SK-N-SH (cell line): ENCODE results near the gene SOWAHA.

ENCODE experiments used
- CTCF ChIP-seq: fragments of 200-600 bp; sonication (generic); IDR thresholded peaks from 2 replicates; pipeline ENCODE4 v1.6.1; 2017; ENCODE audit warnings: antibody characterized with exemption, mild to moderate bottlenecking, moderate library complexity
- EZH2phosphoT487 ChIP-seq: fragments of 200-600 bp; sonication (generic); IDR thresholded peaks from 2 replicates; pipeline ENCODE4 v1.6.1; 2017; ENCODE audit warnings: low read depth, mixed run types, mild to moderate bottlenecking, antibody characterized with exemption, moderate library complexity, borderline replicate concordance
- MXI1 ChIP-seq: IDR thresholded peaks from 2 replicates; pipeline ENCODE4 v1.6.1; 2012; ENCODE audit warnings: mild to moderate bottlenecking, low read depth, low read length, improper control_type of control experiment
- POLR2AphosphoS5 ChIP-seq: IDR thresholded peaks from 2 replicates; pipeline ENCODE4 v1.6.1; 2012; ENCODE audit warnings: low read depth, low read length
- RFX5 ChIP-seq: IDR thresholded peaks from 2 replicates; pipeline ENCODE4 v1.6.1; 2012; ENCODE audit warnings: mild to moderate bottlenecking, improper control_type of control experiment, low read length
- TAF1 ChIP-seq: IDR thresholded peaks from 2 replicates; pipeline ENCODE4 v1.6.1; 2012; ENCODE audit warnings: low read depth, mild to moderate bottlenecking, low read length, moderate library complexity, borderline replicate concordance
- USF2 ChIP-seq: fragments of 150-350 bp; IDR thresholded peaks from 2 replicates; pipeline ENCODE4 v1.6.1; 2017; ENCODE audit warnings: antibody characterized with exemption, low read length, low read depth, borderline replicate concordance

GRCh38 chr5:132816083-132816482 lies 3.0 kb downstream of the SOWAHA start:
- TF ChIP-seq POLR2AphosphoS5 = no peak
- no peak for TF ChIP-seq RFX5
- TF ChIP-seq CTCF = no peak
- TF ChIP-seq USF2 = no peak
- no peak for TF ChIP-seq EZH2phosphoT487
- no peak for TF ChIP-seq TAF1
- no peak for TF ChIP-seq MXI1
